Measurements from ENCODE around the gene KLF3.

KLF3 gene

DNA sequence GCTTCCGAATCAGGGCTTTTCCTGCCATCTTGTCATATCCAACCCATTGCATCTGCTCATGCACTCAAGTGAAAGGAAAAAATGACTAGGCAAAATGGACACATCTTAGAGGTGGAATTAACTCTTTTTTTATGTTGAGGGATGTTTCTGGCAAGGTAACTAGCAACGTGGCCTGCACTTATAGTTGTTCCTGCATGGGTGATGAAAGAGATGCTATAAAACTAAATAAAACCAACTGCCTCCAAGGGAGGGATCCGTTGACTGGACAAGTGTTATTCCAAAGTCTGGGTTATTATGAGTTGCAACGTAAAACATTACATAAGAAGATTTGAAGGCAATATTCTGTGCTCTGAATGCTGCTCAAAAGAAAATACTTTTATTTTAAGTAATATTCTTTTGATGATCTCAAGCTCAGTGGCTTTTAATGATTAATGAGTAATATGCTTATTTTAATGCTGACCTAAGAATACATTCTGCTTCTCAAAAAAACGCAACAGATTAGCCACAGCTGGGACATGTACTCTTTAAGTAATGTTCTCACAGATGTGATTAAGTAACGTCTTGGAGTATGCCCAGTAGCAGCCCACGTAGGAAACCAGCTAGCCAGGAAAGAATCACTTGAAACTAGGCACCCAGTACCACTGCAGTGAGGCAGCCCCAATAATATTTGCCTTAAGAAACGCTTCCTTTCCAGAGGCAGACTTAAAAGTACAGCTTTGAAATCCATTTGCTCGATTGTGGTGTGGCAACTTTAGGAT, 27.4 kb downstream of the KLF3 start:
- Histone ChIP-seq H3K4ac (ENCODE audit: low read depth, low read length) (no peak overlapping the region), H3K27me3 (ENCODE audit: insufficient read depth, low read length, poor library complexity) (no peaks in the 10 kb centered on the region), H2BK5ac (ENCODE audit: low read length) (no peak overlapping the region), H3K9ac (ENCODE audit: low read length) (no peak overlapping the region), H3K23ac (ENCODE audit: low read length) (no peak overlapping the region), H3K4me2 (ENCODE audit: low read length) (no peak overlapping the region), H3K79me2 (ENCODE audit: control insufficient read depth, insufficient read depth, low read length) (no peaks in the 10 kb centered on the region), H2BK15ac (replicated peaks; ENCODE audit: low read depth) (no peak overlapping the region), H2BK120ac (ENCODE audit: low read depth, low read length) (no peak overlapping the region), H4K5ac (ENCODE audit: low read length) (no peak overlapping the region), H3K79me1 (ENCODE audit: low read length) (no peaks in the 10 kb centered on the region), H3K27ac (ENCODE audit: low read depth, low read length) (no peak overlapping the region), H3K18ac (ENCODE audit: low read length) (no peak overlapping the region), H4K8ac (ENCODE audit: low read depth, low read length) (no peak overlapping the region), H3K4me3 (ENCODE audit: low read length) (no peak overlapping the region), H3K4me1 (ENCODE audit: control insufficient read depth, low read depth, low read length) (peaks cover 2% of the 10 kb centered on the region), H3K56ac (ENCODE audit: low read length) (no peak overlapping the region), H3K36me3 (ENCODE audit: control insufficient read depth, insufficient read depth, low read length) (no peaks in the 10 kb centered on the region), H2AK5ac (ENCODE audit: low read length) (no peak overlapping the region)
- WGBS (ENCODE audit: extremely low coverage, insufficient coverage, low lambda C conversion rate) = no CpG with 5 or more reads among the region's 9 CpGs
- DNase-seq = no peak

DNA sequence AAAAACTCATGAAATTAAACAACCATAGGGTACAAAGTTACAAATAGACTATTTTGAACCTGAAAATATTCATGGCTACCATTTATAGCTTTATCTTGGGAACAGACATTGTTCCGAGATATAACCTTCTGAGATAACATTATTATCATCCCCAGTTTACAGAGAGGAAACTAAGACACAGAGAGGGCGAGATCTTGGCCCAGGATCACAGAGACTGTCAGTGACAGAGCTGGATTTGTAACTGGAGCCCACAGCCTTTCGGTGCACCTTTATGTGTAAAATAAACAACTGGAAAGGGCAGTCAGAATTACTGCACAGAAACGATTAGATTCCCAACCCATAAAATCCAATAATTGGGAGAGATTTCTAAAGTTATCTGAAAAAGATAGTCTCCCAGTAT, 28.4 kb downstream of the KLF3 start:
- H3K4me2 ChIP-seq (ENCODE audit: low read length) = no peak overlapping the region
- WGBS (ENCODE audit: extremely low coverage, insufficient coverage, low lambda C conversion rate) = no CpG with 5 or more reads among the region's 4 CpGs
- H3K36me3 ChIP-seq (ENCODE audit: control insufficient read depth, insufficient read depth, low read length) = no peaks in the 10 kb centered on the region
- H3K79me2 ChIP-seq (ENCODE audit: control insufficient read depth, insufficient read depth, low read length) = no peaks in the 10 kb centered on the region
- H4K8ac ChIP-seq (ENCODE audit: low read depth, low read length) = no peak overlapping the region
- H3K18ac ChIP-seq (ENCODE audit: low read length) = no peak overlapping the region
- H3K56ac ChIP-seq (ENCODE audit: low read length) = no peak overlapping the region
- H4K5ac ChIP-seq (ENCODE audit: low read length) = no peak overlapping the region
- peaks cover 6% of the 10 kb centered on the region for H3K4me1 ChIP-seq (ENCODE audit: control insufficient read depth, low read depth, low read length)
- no peak overlapping the region for H3K4me3 ChIP-seq (ENCODE audit: low read length)
- H3K27ac ChIP-seq (ENCODE audit: low read depth, low read length) = no peak overlapping the region
- H2BK15ac ChIP-seq (replicated peaks; ENCODE audit: low read depth) = no peak overlapping the region
- no peaks in the 10 kb centered on the region for H3K79me1 ChIP-seq (ENCODE audit: low read length)
- H3K4ac ChIP-seq (ENCODE audit: low read depth, low read length) = no peak overlapping the region
- H2AK5ac ChIP-seq (ENCODE audit: low read length) = no peak overlapping the region
- no peak overlapping the region for H2BK120ac ChIP-seq (ENCODE audit: low read depth, low read length)
- no peak overlapping the region for H2BK5ac ChIP-seq (ENCODE audit: low read length)
- H3K9ac ChIP-seq (ENCODE audit: low read length) = no peak overlapping the region
- no peaks in the 10 kb centered on the region for H3K27me3 ChIP-seq (ENCODE audit: insufficient read depth, low read length, poor library complexity)
- DNase-seq = no peak
- H3K23ac ChIP-seq (ENCODE audit: low read length) = no peak overlapping the region

DNA sequence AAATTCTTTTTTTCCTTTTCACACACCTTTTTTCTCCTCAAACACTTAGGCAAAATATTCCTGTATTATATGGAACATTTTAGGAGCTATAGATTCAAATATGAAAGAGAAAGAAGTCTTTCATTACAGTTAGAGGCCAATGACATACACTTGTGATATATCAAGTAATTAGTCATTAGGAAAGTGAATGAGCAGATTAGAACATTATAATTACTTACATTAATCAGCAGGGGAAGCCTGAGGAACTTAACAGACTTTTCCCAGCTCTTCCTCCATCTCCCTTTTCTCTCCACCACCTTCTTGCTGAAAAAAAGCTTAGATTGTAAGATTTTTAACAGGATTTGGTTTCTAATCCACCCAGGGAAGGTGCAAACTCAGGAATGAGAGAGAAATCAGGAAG, 29.6 kb downstream of the KLF3 start:
- Histone ChIP-seq H3K56ac (ENCODE audit: low read length) (no peak overlapping the region), H3K23ac (ENCODE audit: low read length) (no peak overlapping the region), H3K4ac (ENCODE audit: low read depth, low read length) (no peak overlapping the region), H3K79me2 (ENCODE audit: control insufficient read depth, insufficient read depth, low read length) (no peaks in the 10 kb centered on the region), H3K79me1 (ENCODE audit: low read length) (no peaks in the 10 kb centered on the region), H2BK5ac (ENCODE audit: low read length) (no peak overlapping the region), H3K18ac (ENCODE audit: low read length) (no peak overlapping the region), H4K8ac (ENCODE audit: low read depth, low read length) (no peak overlapping the region), H2BK15ac (replicated peaks; ENCODE audit: low read depth) (no peak overlapping the region), H3K36me3 (ENCODE audit: control insufficient read depth, insufficient read depth, low read length) (no peaks in the 10 kb centered on the region), H2AK5ac (ENCODE audit: low read length) (no peak overlapping the region), H3K4me2 (ENCODE audit: low read length) (no peak overlapping the region), H2BK120ac (ENCODE audit: low read depth, low read length) (no peak overlapping the region), H4K5ac (ENCODE audit: low read length) (no peak overlapping the region), H3K27ac (ENCODE audit: low read depth, low read length) (no peak overlapping the region), H3K9ac (ENCODE audit: low read length) (no peak overlapping the region), H3K27me3 (ENCODE audit: insufficient read depth, low read length, poor library complexity) (no peaks in the 10 kb centered on the region), H3K4me3 (ENCODE audit: low read length) (no peak overlapping the region), H3K4me1 (ENCODE audit: control insufficient read depth, low read depth, low read length) (peaks cover 10% of the 10 kb centered on the region)
- DNase-seq = no peak

DNA sequence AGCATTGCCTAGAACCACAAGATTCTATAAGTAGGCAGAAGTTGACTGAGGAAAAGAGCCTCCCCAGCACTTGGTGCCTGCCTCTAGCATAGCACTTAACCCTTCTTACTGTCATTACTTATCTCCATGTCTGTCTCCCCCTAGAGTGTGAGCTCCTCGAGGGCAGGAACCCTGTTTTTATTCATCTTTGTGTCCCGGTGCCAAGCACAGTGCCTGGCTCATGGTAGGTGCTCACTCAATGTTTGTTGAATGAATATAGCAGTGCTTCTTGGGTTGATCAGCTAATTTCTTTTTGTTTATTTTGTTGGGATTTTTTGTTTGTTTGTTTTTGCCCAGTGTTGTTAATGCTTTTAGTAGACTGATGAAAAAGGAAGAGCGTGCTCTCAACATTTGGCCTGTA, 30.3 kb downstream of the KLF3 start:
- Histone ChIP-seq H3K4me3 (ENCODE audit: low read length) (no peak overlapping the region), H3K4me1 (ENCODE audit: control insufficient read depth, low read depth, low read length) (peaks cover 10% of the 10 kb centered on the region), H2AK5ac (ENCODE audit: low read length) (no peak overlapping the region), H3K4me2 (ENCODE audit: low read length) (no peak overlapping the region), H2BK5ac (ENCODE audit: low read length) (no peak overlapping the region), H3K36me3 (ENCODE audit: control insufficient read depth, insufficient read depth, low read length) (no peaks in the 10 kb centered on the region), H3K4ac (ENCODE audit: low read depth, low read length) (no peak overlapping the region), H3K23ac (ENCODE audit: low read length) (no peak overlapping the region), H2BK120ac (ENCODE audit: low read depth, low read length) (no peak overlapping the region), H2BK15ac (replicated peaks; ENCODE audit: low read depth) (no peak overlapping the region), H3K9ac (ENCODE audit: low read length) (no peak overlapping the region), H3K18ac (ENCODE audit: low read length) (no peak overlapping the region), H3K27me3 (ENCODE audit: insufficient read depth, low read length, poor library complexity) (no peaks in the 10 kb centered on the region), H4K8ac (ENCODE audit: low read depth, low read length) (no peak overlapping the region), H3K79me2 (ENCODE audit: control insufficient read depth, insufficient read depth, low read length) (no peaks in the 10 kb centered on the region), H3K79me1 (ENCODE audit: low read length) (no peaks in the 10 kb centered on the region), H4K5ac (ENCODE audit: low read length) (no peak overlapping the region), H3K27ac (ENCODE audit: low read depth, low read length) (no peak overlapping the region), H3K56ac (ENCODE audit: low read length) (no peak overlapping the region)
- no peak for DNase-seq
- WGBS (ENCODE audit: extremely low coverage, insufficient coverage, low lambda C conversion rate) = no CpG with 5 or more reads among the region's 3 CpGs

DNA sequence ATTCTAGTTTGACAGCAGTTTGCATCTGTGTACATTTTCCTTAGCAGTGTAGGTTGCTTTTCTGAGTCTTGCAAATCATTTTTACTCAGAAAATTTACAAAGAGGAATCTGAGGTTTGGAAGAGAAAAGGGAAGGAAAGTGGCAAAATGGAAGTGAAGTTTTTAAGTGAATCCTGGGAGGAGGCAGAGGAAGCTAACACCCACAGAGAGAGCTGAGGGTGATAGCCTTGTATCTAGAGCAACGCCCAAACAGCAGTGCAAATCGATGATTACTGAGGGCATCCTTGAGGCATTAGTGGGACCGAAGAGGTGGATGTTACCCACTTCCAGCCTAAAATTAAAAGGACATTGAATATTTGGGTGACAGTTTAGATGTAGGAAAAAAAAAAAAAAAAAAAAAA, 31.8 kb downstream of the KLF3 start:
- Histone ChIP-seq H3K4me1 (ENCODE audit: control insufficient read depth, low read depth, low read length) (peaks cover 10% of the 10 kb centered on the region), H3K27ac (ENCODE audit: low read depth, low read length) (no peak overlapping the region), H3K9ac (ENCODE audit: low read length) (no peak overlapping the region), H4K8ac (ENCODE audit: low read depth, low read length) (no peak overlapping the region), H3K18ac (ENCODE audit: low read length) (no peak overlapping the region), H3K27me3 (ENCODE audit: insufficient read depth, low read length, poor library complexity) (no peaks in the 10 kb centered on the region), H3K23ac (ENCODE audit: low read length) (no peak overlapping the region), H2AK5ac (ENCODE audit: low read length) (no peak overlapping the region), H3K56ac (ENCODE audit: low read length) (peak overlapping the region; percentile 45), H2BK5ac (ENCODE audit: low read length) (no peak overlapping the region), H3K36me3 (ENCODE audit: control insufficient read depth, insufficient read depth, low read length) (no peaks in the 10 kb centered on the region), H3K79me1 (ENCODE audit: low read length) (no peaks in the 10 kb centered on the region), H3K4me2 (ENCODE audit: low read length) (no peak overlapping the region), H3K4me3 (ENCODE audit: low read length) (no peak overlapping the region), H3K79me2 (ENCODE audit: control insufficient read depth, insufficient read depth, low read length) (no peaks in the 10 kb centered on the region), H2BK120ac (ENCODE audit: low read depth, low read length) (no peak overlapping the region), H3K4ac (ENCODE audit: low read depth, low read length) (no peak overlapping the region), H2BK15ac (replicated peaks; ENCODE audit: low read depth) (no peak overlapping the region), H4K5ac (ENCODE audit: low read length) (no peak overlapping the region)
- no peak for DNase-seq
- WGBS (ENCODE audit: extremely low coverage, insufficient coverage, low lambda C conversion rate) = no CpG with 5 or more reads among the region's 3 CpGs

DNA sequence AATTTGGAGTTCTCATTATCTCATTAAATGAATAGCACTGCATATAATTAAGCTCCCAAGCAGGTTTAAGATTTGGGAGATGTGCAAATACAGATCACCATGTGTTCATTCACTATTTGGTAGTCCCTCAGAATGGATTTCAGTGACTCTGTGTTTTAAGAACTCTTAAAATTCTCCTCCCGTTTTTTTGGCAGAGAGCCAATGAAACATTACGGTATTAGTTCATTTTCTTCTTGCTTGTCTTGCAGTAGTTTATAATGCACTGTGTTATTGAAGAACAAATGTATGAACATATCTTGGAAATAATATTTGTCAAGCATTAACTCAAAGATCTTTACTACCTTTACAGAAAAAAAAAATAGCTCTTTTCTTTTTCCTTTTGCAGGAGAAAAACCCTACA, 32.7 kb downstream of the KLF3 start:
- Histone ChIP-seq H3K4me3 (ENCODE audit: low read length) (no peak overlapping the region), H3K4ac (ENCODE audit: low read depth, low read length) (no peak overlapping the region), H2AK5ac (ENCODE audit: low read length) (no peak overlapping the region), H3K56ac (ENCODE audit: low read length) (no peak overlapping the region), H3K79me1 (ENCODE audit: low read length) (no peaks in the 10 kb centered on the region), H2BK5ac (ENCODE audit: low read length) (no peak overlapping the region), H3K9ac (ENCODE audit: low read length) (no peak overlapping the region), H3K36me3 (ENCODE audit: control insufficient read depth, insufficient read depth, low read length) (no peaks in the 10 kb centered on the region), H3K27me3 (ENCODE audit: insufficient read depth, low read length, poor library complexity) (no peaks in the 10 kb centered on the region), H3K79me2 (ENCODE audit: control insufficient read depth, insufficient read depth, low read length) (no peaks in the 10 kb centered on the region), H3K27ac (ENCODE audit: low read depth, low read length) (no peak overlapping the region), H4K5ac (ENCODE audit: low read length) (no peak overlapping the region), H3K18ac (ENCODE audit: low read length) (no peak overlapping the region), H2BK120ac (ENCODE audit: low read depth, low read length) (no peak overlapping the region), H2BK15ac (replicated peaks; ENCODE audit: low read depth) (no peak overlapping the region), H3K4me1 (ENCODE audit: control insufficient read depth, low read depth, low read length) (peaks cover 10% of the 10 kb centered on the region), H3K4me2 (ENCODE audit: low read length) (no peak overlapping the region), H4K8ac (ENCODE audit: low read depth, low read length) (no peak overlapping the region), H3K23ac (ENCODE audit: low read length) (no peak overlapping the region)
- no peak for DNase-seq
- no CpG with 5 or more reads among the region's 2 CpGs for WGBS (ENCODE audit: extremely low coverage, insufficient coverage, low lambda C conversion rate)

Data from mesendoderm (in vitro differentiated cells).